Right lobe of liver (tissue), 6 donors: ENCODE data around the gene C20orf204. TPM values are rescaled to one million over a fixed set of nuclear protein-coding genes. Genes with fewer than 3 reads are reported as not detected.

Experiments used
- ATAC-seq, 4 donors: fragments of 200-7000 bp; cut with Tn5 transposase; one replicate each; pipeline ENCODE4 v1.9.1; 2020; ENCODE audit warnings: mild to moderate bottlenecking in 4 of 4, moderate library complexity in 4 of 4
- DNase-seq, 3 donors: peaks; one replicate each; pipeline ENCODE4 v3.0.0-alpha.2; 2020
- H3K27ac ChIP-seq, 3 donors: fragments of 200-600 bp; one replicate each; pipeline ENCODE4 v1.8.0; 2022
- H3K27me3 ChIP-seq, 2 donors: fragments of 200-600 bp; one replicate each; pipeline ENCODE4 v1.8.0; 2022
- H3K36me3 ChIP-seq, 4 donors: fragments of 200-600 bp; sonication (generic) in 1 of 4; one replicate each; pipeline versions ENCODE4 v1.5.1 to v1.8.0; 2017 to 2022; ENCODE audit warnings: control low read depth in 1 of 4
- H3K4me1 ChIP-seq, 4 donors: fragments of 200-600 bp; sonication (generic) in 1 of 4; one replicate each; pipeline versions ENCODE4 v1.5.1 to v1.8.0; 2017 to 2022; ENCODE audit warnings: control low read depth in 1 of 4
- H3K4me3 ChIP-seq, 3 donors: fragments of 200-600 bp; one replicate each; pipeline ENCODE4 v1.8.0; 2022
- H3K9me3 ChIP-seq, 4 donors: fragments of 200-600 bp; sonication (generic) in 1 of 4; one replicate each; pipeline versions ENCODE4 v1.5.1 to v1.8.0; 2017 to 2022; ENCODE audit warnings: control low read depth in 1 of 4
- CTCF ChIP-seq, 4 donors: fragments of 200-600 bp in 3 of 4; fragments of 450-650 bp in 1 of 4; IDR thresholded peaks; one replicate each; pipeline versions ENCODE4 v1.5.1 to v1.8.0; 2016 to 2022; ENCODE audit warnings: antibody characterized with exemption in 4 of 4, mild to moderate bottlenecking in 2 of 4
- POLR2A ChIP-seq: fragments of 450-650 bp; IDR thresholded peaks from one replicate; pipeline ENCODE4 v1.6.1; 2017; ENCODE audit warnings: antibody characterized with exemption, mild to moderate bottlenecking
- WGBS: methylation state at CpG from one replicate; pipeline ENCODE4 v1.1.6; 2018; ENCODE audit warnings: low coverage, low lambda C conversion rate; ENCODE audit not compliant: insufficient coverage; ENCODE audit errors: missing lambda C conversion rate; 5-methylcytosine and 5-hydroxymethylcytosine counted together
- intact Hi-C, 2 donors: fragments of 100-400 bp; cut with DNase I; formaldehyde crosslinking; loops; one replicate each; pipeline versions ENCODE4 v1.11.2 to v1.14.1; 2022
- long read RNA-seq: library from polyadenylated mRNA; unstranded; transcript quantifications from one replicate; pipeline ENCODE4 v2.0.0, GENCODE V29; 2019
- total RNA-seq, 6 experiments: library from RNA; depleted of rRNA in 2 of 6; stranded (reverse); fragments of >200 nt in 2 of 6; fragmentation: NEBNext Ultra II Directional in 3 of 6; extraction: Animal tissue kit (Norgen Biotek cat#: 25700) in 3 of 6; gene quantifications; one replicate each; pipeline versions ENCODE4 v1.1.0 to v1.2.4, GENCODE V29; 2016 to 2023
- donor health status: DM: no; HTN: yes; CAD: no.
- donor health status: DM: no; HTN: no; CAD: no.
- donor health status: DM: no; HTN: no; CAD: no.
- donor health status: DM: no; HTN: yes; CAD: no.
- donor health status: DM: no; HTN: yes; CAD: no.

C20orf204 gene
- 1 to 10 TPM in 1 of 6 experiments, under 1 TPM in 4, not detected in 1; 0.29 to 1.1 (median 0.44) TPM for total RNA-seq
- long read RNA-seq = 0 reads

GRCh38 chr20:64035933-64036345 is at the start of gene C20orf204:
Gene C20orf204 (plus strand): TSS chr20:64036182. CDS start chr20:64036324, 142 bp downstream.
- Histone ChIP-seq H3K4me3 (no peak within 1 kb of the TSS), H3K27me3 (no peaks in the 10 kb centered on the region), H3K36me3 (peaks cover 0 to 17% (median 3%) of the 10 kb centered on the region in 4 donors), H3K27ac (no peak within 1 kb of the TSS), H3K9me3 (no peaks in the 10 kb centered on the region), H3K4me1 (peaks cover 0 to 7% (median 0%) of the 10 kb centered on the region in 4 donors)
- WGBS = no CpG with 5 or more reads among the region's 10 CpGs
- ATAC-seq (no peak), DNase-seq (no peak)
- intact Hi-C loops = no loop called here
- no peak for TF ChIP-seq CTCF (IDR thresholded peaks at IDR 0.05)
- no peak for TF ChIP-seq POLR2A

- Histone ChIP-seq H3K9me3 (no peaks in the 10 kb centered on the region), H3K4me1 (no peaks in the 10 kb centered on the region), H3K36me3 (peaks cover 0 to 84% (median 43%) of the 10 kb centered on the region in 4 donors), H3K4me3 (no peak overlapping the region), H3K27me3 (no peaks in the 10 kb centered on the region), H3K27ac (no peak overlapping the region)
- WGBS = 92% methylated on average over 2 of the region's 12 CpGs
- intact Hi-C loops = no loop called here
- ATAC-seq (no peak), DNase-seq (no peak)
- TF ChIP-seq CTCF (IDR thresholded peaks at IDR 0.05) (no peak), POLR2A (no peak)
Observed at GRCh38 chr20:64000906-64001305, 35.1 kb upstream of the C20orf204 start.

- 62% methylated on average over 8 of the region's 11 CpGs for WGBS
- H3K4me3 ChIP-seq = no peak overlapping the region
- intact Hi-C loops = no loop called here
- H3K27ac ChIP-seq = no peak overlapping the region
- H3K27me3 ChIP-seq = no peaks in the 10 kb centered on the region
- DNase-seq (no peak), ATAC-seq (no peak)
- TF ChIP-seq POLR2A = no peak
- TF ChIP-seq CTCF (IDR thresholded peaks at IDR 0.05) = no peak
- no peaks in the 10 kb centered on the region for H3K4me1 ChIP-seq
- peaks cover 0 to 77% (median 38%) of the 10 kb centered on the region in 4 donors for H3K36me3 ChIP-seq
- H3K9me3 ChIP-seq = no peaks in the 10 kb centered on the region
Observed at GRCh38 chr20:64001607-64002011, 34.4 kb upstream of the C20orf204 start.

- intact Hi-C loops = no loop called here
- Histone ChIP-seq H3K9me3 (no peaks in the 10 kb centered on the region), H3K27ac (no peak overlapping the region), H3K36me3 (peaks cover 0 to 65% (median 25%) of the 10 kb centered on the region in 4 donors), H3K4me1 (no peaks in the 10 kb centered on the region), H3K4me3 (no peak overlapping the region), H3K27me3 (no peaks in the 10 kb centered on the region)
- 69% methylated on average over 5 of the region's 7 CpGs for WGBS
- no peak for TF ChIP-seq CTCF (IDR thresholded peaks at IDR 0.05)
- no peak for TF ChIP-seq POLR2A
- no peak for ATAC-seq
- DNase-seq = no peak
Observed at GRCh38 chr20:64003960-64004725, 31.8 kb upstream of the C20orf204 start.
